ENCODE results near the gene CFAP46.

DNA sequence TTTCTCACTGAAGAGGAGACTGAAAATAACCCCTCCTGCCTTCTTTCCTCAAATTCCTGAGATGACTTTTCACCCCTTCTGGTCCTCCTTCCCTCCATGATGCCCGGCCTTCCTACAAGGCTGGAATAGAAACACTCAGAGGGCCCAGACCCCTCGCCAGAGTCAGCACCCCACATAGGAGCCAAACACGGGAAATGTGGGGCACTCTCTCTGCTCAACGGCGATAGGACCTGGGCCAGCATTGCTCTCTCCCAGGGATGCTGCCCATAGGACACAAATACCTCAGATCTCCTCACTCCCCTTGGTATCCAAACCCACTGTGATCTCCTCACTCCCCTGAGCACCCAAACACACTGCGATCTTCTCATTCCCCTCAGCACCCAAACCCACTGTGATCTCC, 7.4 kb downstream of the CFAP46 start:
- TF ChIP-seq ZNF274 (IDR thresholded peaks at IDR 0.05; ENCODE audit: low read depth, low read length) (no peak), SUZ12 (IDR thresholded peaks at IDR 0.05; ENCODE audit: extremely low read depth, insufficient read depth, insufficient read length) (no peak)
